Testis (tissue), 2 donors: ENCODE results near the gene GATAD2A.

Source experiments
- CTCF ChIP-seq, 3 experiments: fragments of 450-650 bp in 2 of 3; fragments of 200-600 bp in 1 of 3; sonication (generic) in 1 of 3; IDR thresholded peaks; one replicate each; pipeline ENCODE4 v1.5.1; 2016 to 2019; ENCODE audit warnings: antibody characterized with exemption in 3 of 3, mild to moderate bottlenecking in 2 of 3, moderate library complexity in 1 of 3
- POLR2A ChIP-seq: fragments of 450-650 bp; IDR thresholded peaks from one replicate; pipeline ENCODE4 v1.6.1; 2017; ENCODE audit warnings: antibody characterized with exemption, mild to moderate bottlenecking, moderate library complexity

GRCh38 chr19:19465436-19466070 is 60.1 kb downstream of the GATAD2A start:
- TF ChIP-seq CTCF (IDR thresholded peaks at IDR 0.05) (no peak), POLR2A (no peak)
